HG03442 (cell line): ENCODE measurements around the gene NLGN1.

Source experiments
- ATAC-seq: cut with Tn5 transposase; IDR thresholded peaks from one replicate; pipeline ENCODE4 v1.9.1; 2021; ENCODE audit warnings: mild to moderate bottlenecking, moderate library complexity; ENCODE audit not compliant: unreplicated experiment

Gene NLGN1

GRCh38 chr3:173954647-173955046, 557.1 kb downstream of the NLGN1 start:
- ATAC-seq: no peak

GRCh38 chr3:173957646-173958045, 560.1 kb downstream of the NLGN1 start:
- no peak for ATAC-seq

GRCh38 chr3:173958805-173959204, 561.3 kb downstream of the NLGN1 start:
- ATAC-seq: no peak

- ATAC-seq: no peak
These were observed 572.7 kb downstream of the NLGN1 start for GRCh38 chr3:173970281-173970680.

GRCh38 chr3:173976281-173976680, 578.7 kb downstream of the NLGN1 start:
- ATAC-seq: no peak

- no peak for ATAC-seq
These were observed 580.2 kb downstream of the NLGN1 start for GRCh38 chr3:173977747-173978146.

- ATAC-seq: no peak
These were observed 585.8 kb downstream of the NLGN1 start for GRCh38 chr3:173983343-173983742.

GRCh38 chr3:173986861-173987410, 589.4 kb downstream of the NLGN1 start:
- ATAC-seq: no peak

GRCh38 chr3:173988909-173989308, 591.4 kb downstream of the NLGN1 start:
- no peak for ATAC-seq

- ATAC-seq: no peak
These were observed 594.9 kb downstream of the NLGN1 start for GRCh38 chr3:173992416-173992815.

GRCh38 chr3:173993299-173993698, 595.8 kb downstream of the NLGN1 start:
- no peak for ATAC-seq

- ATAC-seq: no peak
These were observed 603.1 kb downstream of the NLGN1 start for GRCh38 chr3:174000675-174001074.

- no peak for ATAC-seq
These were observed 605.0 kb downstream of the NLGN1 start for GRCh38 chr3:174002543-174002942.

GRCh38 chr3:174010907-174011306, 613.4 kb downstream of the NLGN1 start:
- no peak for ATAC-seq

- no peak for ATAC-seq
These were observed 618.6 kb downstream of the NLGN1 start for GRCh38 chr3:174016186-174016585.

- ATAC-seq: no peak
These were observed 622.6 kb downstream of the NLGN1 start for GRCh38 chr3:174020156-174020555.

GRCh38 chr3:174023421-174023820, 625.9 kb downstream of the NLGN1 start:
- no peak for ATAC-seq

GRCh38 chr3:174028673-174029072, 631.1 kb downstream of the NLGN1 start:
- no peak for ATAC-seq

GRCh38 chr3:174035328-174035886, 637.9 kb downstream of the NLGN1 start:
- ATAC-seq: no peak

- no peak for ATAC-seq
These were observed 648.8 kb downstream of the NLGN1 start for GRCh38 chr3:174046311-174046710.

GRCh38 chr3:174049472-174049871, 651.9 kb downstream of the NLGN1 start:
- no peak for ATAC-seq

GRCh38 chr3:174051191-174051590, 653.6 kb downstream of the NLGN1 start:
- ATAC-seq: no peak

- no peak for ATAC-seq
These were observed 661.3 kb downstream of the NLGN1 start for GRCh38 chr3:174058804-174059203.
